ENCODE data around the gene MYO3B.
"Not testable (repeated sequence)": the region's sequence is repeated elsewhere in the genome, so short reads cannot be mapped to it uniquely, and the experiment has no call there.

MYO3B gene

DNA sequence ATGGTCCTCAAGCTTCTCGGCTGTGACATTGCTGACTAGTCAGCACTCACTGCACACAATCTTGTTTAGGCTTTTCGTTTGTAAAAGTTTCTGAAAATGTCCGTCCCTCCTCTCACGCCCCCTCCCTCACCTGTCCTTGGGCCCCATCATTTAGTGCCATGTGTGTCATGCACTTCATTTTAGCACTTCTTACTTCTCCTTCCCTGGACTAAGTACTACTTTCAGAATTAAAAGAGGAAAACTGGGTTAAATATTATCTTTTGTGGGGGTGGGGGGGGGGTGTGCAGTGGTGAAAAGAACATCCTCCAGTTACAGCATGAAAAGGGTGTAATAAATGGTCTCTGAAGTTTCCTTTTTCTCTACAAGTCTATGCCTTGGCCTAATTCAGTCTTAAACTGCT, 355.2 kb downstream of the MYO3B start:
- in situ Hi-C loops (cut with HindIII; ENCODE audit: low sequenced_read_pairs): no loop called here

DNA sequence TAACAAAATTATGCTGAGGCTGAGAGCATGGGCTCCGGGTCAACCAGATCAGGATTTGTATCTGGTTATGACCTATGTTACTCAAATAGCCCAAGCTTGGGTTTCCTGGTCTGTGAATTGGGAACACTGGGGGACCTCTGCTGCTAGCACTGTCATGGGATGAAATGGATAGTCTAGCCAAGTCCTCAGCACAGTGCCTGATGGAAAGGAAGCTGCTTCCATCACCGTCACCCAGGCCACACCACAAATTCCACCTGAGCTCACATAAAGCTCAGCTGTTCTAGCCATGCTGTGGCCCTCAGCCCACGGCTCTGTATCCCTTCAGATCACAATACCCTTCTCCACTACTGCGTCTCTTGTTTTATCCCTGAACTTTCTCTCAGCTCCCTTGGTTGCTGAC, 357.6 kb downstream of the MYO3B start:
- in situ Hi-C loops (cut with HindIII; ENCODE audit: low sequenced_read_pairs): no loop called here

DNA sequence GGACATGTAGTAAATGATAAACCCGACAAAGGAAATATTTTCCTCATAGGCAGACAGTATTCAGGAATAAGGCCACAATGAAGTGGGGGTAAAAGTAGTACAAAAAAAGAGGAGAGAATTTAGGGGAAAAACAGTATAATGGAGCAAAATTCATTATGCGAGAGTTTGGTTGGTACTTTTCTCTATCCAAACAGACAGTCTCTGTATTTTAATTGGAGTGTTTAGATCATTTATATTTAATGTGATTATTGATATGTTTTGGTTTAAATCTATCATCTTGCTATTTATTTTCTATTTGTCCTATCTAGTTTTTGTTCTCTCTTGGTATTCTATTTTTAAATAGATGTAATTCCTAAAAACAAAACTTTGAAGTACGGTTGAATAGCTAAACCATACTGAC, 366.9 kb downstream of the MYO3B start:
- in situ Hi-C loops (cut with HindIII; ENCODE audit: low sequenced_read_pairs): no loop called here

DNA sequence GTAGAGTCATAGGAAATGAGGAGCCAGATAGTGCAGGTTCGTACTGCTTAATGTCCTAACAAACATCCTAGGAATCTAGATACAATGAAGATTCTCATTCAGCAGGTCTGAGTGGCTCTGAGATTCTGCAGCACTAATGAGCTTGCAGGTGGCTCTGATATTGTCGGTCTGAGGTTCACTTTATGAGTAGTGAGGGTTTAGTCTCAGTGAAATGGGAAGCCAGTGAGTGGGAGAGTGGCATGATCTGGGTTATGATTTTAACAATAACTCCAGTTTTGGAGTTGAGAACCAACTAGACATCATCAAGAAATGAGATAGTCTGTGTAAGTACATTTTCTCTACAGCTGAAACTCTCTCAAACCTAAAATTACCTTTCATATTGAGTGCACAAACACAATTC, 370.4 kb downstream of the MYO3B start:
- in situ Hi-C loops (cut with HindIII; ENCODE audit: low sequenced_read_pairs): no loop called here

DNA sequence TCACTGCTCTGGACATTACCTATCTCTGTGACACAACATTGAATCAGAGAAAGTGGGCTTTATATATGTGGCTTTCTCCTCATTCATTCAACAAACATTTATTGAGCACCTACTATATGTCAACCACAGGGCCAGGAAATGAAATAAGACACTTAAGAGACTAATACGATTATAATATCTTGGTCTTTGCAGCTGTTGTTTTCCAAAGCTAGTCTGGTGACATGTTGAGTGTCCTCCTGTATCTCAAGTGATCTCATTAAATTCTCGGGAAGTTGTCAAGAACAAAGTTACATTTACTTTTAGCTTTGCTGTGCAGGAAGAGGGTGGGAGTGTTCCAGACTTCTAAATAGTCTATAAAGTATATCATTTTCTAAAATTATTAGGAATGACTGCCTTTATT, 372.6 kb downstream of the MYO3B start:
- in situ Hi-C loops (cut with HindIII; ENCODE audit: low sequenced_read_pairs): no loop called here

DNA sequence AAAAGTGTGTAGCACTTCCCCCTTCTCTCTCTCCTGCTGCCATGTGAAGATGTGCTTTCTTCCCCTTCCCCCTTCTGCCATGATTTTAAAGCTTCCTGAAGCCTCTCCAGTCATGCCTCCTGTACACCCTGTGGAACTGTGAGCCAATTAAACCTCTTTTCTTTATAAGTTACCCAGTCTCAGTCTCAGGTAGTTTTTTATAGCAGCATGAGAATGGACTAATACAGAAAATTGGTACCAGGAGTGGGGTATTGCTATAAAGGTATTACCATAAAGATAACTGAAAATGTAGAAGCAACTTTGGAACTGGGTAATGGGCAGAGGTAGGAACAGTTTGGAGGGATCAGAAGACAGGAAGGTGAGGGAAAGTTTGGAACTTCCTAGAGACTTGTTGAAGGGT, 374.0 kb downstream of the MYO3B start:
- in situ Hi-C loops (cut with HindIII; ENCODE audit: low sequenced_read_pairs): not testable (repeated sequence)

DNA sequence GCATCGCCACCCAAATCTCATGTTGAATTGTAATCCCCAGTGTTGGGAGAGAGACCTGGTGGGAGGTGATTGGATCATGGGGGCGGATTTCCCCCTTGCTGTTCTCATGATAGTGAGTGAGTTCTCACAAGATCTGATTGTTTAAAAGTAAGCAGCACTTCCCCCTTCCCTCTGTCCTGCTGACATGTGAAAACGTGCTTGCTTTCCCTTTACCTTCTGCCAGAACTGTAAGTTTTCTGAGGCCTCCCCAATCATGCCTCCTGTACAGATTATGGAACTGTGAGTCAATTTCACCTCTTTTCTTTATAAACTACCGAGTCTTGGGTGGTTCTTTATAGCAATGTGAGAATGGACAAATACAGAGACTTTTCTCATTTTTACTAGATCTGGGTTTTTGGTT, 375.8 kb downstream of the MYO3B start:
- in situ Hi-C loops (cut with HindIII; ENCODE audit: low sequenced_read_pairs): no loop called here

DNA sequence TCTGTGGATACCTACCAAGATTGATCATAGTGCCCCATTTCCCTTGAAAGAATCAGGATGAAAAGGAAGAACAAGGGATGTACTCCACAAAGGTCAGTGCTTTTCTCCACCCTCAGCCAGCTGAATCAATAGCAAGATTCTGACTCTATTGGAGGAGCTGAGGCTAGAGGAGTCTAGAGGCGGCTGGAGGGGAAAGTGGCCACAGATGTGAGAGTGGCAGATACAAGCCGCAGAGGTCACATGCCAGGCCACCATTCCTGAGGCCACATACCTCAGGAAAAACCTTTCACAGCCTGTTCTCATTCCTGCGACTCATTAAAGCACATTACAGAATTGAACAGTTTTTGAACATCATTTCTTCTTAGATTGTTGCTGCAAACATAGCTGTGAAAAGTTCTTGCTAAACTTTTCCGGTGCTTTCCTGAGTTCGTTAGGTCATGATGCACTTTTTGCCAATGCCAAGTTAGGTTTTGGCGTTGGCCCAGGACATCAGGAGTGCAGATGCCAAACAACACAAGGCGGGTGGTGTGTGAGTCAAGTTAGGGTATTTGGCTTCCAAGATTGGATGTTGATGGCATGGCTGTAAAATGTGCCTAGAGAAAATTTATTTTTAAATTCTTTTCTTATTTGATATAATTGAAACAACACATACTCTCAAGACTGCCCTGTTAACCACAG, 376.5 kb downstream of the MYO3B start:
- in situ Hi-C loops (cut with HindIII; ENCODE audit: low sequenced_read_pairs): no loop called here

DNA sequence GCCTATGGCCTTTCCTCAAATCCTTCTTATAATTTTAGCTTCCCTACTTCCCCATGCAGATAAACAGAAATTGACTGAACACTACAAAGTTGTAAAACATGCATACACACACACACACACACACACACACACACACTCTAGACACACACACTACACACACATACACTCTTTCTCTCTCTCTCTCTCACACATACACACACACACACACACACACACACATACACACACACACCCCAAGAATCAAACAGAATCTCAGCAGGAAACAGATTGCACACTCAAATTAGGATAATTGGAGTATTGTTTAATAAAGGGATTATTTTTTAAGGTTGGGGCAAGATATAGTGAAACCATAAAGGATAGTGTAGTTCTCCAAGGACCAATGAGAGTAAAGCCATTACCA, 385.0 kb downstream of the MYO3B start:
- in situ Hi-C loops (cut with HindIII; ENCODE audit: low sequenced_read_pairs): no loop called here

DNA sequence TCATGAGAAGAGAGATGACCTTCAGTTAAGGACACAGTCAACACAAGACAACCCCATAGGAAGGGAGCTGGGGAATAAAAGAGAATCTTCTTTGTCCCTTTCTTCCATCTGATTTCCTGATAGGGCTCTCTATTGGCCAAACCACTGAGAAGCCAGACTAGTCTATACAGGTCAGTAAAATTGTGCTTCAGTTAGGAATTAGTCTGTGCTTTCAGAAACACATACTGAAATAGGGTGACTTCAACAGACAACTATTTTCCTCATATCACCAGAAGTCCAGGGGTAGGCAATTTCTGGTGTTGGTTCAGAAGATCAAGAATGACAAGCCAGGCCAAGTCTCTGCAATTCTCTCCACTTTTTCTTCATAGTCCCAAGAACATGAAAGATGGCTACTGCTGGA, 385.5 kb downstream of the MYO3B start:
- in situ Hi-C loops (cut with HindIII; ENCODE audit: low sequenced_read_pairs): no loop called here

DNA sequence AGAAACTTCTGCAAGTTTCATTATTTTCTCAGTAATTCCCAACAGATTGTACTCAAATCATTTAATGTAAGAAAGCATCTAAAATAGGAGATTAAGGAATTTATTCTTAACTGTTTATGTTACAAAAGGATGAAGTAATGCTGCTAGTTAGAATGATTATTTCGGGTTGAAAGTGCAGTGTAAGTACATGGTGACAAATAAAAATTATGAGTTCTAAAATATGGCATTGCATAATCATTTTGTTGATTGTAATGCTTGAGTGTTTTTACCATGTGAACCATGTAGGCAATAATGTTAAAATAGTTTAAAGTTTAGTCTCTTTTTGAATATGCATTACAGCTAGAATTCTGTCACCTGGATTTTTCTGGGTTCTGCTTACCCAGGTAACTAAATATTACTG, 388.2 kb downstream of the MYO3B start:
- in situ Hi-C loops (cut with HindIII; ENCODE audit: low sequenced_read_pairs): no loop called here

DNA sequence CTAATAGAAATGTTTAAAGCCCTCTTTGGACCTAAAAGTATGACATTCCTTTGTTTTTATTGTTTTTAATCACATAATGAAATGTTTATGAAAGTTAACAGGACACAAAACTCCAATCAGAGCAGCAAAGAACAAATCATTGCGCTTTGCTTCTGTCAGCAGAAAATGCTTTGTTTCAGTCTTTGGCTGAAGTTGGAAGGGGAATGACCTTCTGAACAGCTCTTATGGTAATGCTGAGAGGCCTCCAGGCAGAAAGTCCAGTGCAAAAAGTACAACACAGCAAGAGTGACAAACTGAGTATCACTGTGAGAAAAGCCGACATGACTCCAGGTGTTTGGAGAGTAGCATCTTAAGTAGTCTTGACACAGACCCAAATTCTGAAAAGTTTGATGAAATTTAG, 389.5 kb downstream of the MYO3B start:
- in situ Hi-C loops (cut with HindIII; ENCODE audit: low sequenced_read_pairs): no loop called here

DNA sequence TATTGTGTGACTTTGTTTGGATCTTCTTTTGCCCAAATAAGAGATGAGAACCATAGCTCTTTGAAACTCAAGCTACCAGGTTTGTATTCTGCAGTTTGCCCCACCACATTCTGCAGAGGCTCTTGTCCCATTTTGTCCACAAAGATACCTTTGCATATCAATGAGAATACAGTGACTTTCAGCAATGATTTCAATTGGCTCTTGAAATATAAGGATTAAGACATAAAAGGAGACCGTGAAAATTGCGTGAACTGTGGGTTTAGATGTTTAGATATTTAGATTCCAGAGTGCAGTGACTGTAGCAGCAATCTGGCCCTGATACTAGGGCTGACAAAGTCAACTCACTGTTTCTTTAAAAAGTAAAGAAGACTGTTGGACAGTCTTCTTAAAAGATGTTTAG, 390.6 kb downstream of the MYO3B start:
- in situ Hi-C loops (cut with HindIII; ENCODE audit: low sequenced_read_pairs): no loop called here

DNA sequence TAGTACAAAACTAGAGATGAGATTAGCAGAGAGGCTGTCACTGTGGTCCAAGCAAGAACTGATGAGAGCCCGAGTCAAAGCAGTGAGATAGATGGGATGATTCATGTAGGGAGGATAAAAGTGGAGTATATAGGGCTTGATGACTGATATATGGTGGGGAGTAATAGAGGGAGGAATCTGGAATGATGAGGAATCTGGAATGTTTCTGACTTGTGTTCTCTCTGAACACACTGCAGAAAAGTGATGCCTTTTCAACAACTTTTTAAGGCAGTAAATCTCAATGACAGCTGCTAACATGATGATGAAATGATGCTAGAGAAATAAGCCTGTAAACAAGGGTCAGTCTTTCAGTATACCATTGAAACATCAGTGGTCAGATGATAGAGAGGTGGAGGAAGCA, 393.7 kb downstream of the MYO3B start:
- in situ Hi-C loops (cut with HindIII; ENCODE audit: low sequenced_read_pairs): no loop called here

DNA sequence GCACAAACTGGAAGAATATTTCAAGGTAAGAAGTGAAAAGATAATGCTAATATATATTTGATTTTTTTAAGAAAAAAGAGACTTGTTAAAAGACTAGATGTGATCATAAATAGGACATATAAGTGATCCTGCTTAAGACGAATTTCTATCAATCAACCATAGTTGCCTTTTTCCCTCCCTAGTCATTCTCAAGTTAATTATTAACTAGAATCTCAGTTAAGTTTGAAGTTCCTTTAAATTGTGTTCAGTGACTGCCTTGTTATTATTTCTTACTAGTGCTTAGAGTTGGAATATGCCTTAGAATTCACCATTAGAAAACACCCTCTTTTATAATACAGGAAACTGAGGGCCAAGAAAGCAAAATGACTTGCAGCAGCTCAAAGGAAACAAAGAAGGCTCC, 395.7 kb downstream of the MYO3B start:
- in situ Hi-C loops (cut with HindIII; ENCODE audit: low sequenced_read_pairs): no loop called here

DNA sequence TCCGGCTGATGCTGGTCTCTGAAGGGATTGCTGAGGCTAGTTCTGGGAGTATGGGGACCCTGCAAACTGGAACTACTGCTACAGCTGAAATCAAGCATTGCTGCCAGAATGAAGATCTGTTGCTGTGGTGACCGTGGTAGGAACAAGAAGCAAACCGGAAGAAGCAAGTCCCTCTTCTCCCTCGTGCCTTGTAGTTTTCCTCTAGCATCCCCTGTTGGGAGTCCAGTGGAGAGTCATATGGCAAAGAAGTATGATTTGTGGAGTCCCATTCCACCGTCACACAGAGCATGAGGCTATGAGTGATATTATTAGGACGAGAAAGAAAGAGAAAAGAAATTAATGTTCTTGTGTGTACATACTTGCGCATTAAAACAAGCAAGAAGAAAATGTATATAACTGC, 398.3 kb downstream of the MYO3B start:
- in situ Hi-C loops (cut with HindIII; ENCODE audit: low sequenced_read_pairs): no loop called here

DNA sequence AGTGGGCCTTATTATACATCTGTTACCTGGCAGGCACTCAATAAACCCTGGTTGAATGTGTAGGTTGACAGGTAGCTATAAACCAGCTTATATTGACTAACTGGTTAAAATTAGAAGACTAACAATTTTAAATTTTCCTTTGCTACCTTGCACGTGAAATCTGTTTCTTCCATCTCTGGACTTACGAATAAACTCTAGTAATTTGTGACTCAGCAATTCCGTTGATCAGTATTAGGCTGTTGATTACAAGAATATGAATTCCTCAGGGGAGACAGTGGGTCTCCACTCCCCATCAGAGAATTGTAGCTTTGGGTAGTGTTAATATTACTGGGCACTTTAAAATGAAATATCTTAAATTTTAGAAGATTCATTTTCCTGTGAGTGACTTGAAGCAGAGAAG, 399.4 kb downstream of the MYO3B start:
- in situ Hi-C loops (cut with HindIII; ENCODE audit: low sequenced_read_pairs): no loop called here

DNA sequence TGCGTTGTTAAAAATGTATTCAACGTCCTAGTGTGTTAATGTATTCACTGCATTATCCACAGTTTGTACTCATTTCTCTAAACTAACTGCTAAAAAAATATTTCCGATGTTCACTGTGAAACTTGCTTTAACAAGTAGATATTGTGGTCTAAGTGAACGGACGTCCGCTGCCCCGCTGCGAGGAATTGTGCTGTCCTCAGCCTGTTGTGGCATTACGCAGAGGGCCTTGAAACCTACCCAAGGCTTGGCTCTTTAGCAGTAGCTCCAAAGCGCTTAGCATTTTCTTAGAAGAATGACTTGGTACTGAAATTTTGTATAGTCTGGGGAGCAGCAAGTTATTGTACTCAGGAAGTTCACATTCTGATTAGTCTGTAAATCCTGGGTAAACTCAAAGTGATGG, 400.7 kb downstream of the MYO3B start:
- in situ Hi-C loops (cut with HindIII; ENCODE audit: low sequenced_read_pairs): no loop called here

DNA sequence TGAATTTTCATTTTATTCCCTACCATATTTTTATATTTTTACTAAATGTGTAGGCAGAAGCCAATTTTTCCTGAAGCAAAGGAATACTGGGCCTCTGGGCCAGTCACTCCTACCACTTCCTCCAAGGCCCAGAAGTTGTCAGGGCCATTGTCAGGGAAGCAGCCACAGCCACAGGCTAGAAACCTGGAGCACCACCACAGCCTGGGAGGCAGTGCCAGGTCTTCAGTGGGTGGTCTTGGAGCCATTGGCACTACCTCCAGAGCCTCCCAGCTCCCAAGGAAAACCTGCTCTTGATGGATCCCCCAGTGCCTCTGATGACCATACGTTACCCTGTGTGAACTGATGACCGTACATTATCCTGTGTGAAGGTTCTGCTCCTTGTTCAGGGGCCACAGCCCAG, 401.6 kb downstream of the MYO3B start:
- in situ Hi-C loops (cut with HindIII; ENCODE audit: low sequenced_read_pairs): no loop called here

DNA sequence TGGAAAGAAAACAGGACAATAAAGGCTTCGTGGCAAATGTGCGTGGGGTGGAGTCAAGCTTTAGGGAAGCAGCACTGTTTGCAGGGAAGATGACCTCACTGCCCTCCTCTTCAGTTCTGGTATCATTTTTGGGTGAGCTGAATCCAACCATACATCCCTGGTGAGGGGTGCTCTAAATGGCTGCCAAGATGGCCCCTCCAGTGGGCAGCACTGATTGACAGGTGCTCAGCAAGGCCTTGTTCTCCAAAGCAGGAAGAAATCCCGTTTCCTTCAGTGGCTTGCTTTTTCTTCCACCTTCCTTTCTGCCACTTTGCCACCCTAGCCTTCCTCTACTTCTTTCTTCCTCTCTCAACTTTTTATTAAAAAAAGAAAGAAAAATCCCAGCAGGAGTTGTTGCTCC, 404.4 kb downstream of the MYO3B start:
- in situ Hi-C loops (cut with HindIII; ENCODE audit: low sequenced_read_pairs): loop anchor here (10.0 kb wide), 1 partner anchor 52 kb away; no protein-coding TSS in a partner anchor

DNA sequence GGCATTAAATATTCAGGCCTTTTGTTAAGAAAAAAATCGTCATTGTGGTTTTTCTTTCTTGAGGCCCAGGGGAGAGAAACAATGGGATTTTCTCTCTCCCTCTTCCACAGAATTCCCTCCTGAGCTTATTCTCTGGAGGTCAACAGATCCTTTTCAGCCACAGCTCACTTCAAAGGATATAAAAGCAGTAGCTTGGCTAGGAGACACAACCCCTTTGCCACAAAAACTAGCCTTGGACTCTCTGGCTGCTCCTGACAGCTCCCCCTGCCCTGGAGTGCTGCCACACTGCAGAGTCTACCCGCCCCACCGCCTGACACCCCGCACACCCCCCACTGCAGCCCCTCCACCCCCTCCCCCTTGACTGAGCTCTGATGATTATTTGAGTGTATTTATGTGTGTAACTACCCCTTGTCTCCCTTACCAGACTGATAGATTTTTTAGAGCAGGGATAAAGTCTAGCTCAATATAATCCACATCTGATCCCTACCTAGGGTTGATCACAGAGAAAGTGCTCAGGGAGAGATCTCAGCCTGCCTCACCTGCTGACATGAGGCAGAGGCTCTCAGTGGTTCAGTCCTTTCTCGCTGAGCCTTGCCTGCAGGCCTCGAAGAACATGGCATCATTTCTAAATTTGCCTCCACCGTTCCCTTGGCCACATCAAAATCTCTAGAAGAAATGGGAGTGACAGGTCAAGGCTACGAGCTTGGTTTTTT, 405.0 kb downstream of the MYO3B start:
- in situ Hi-C loops (cut with HindIII; ENCODE audit: low sequenced_read_pairs): loop anchor here (10.0 kb wide), 1 partner anchor 52 kb away; no protein-coding TSS in a partner anchor

DNA sequence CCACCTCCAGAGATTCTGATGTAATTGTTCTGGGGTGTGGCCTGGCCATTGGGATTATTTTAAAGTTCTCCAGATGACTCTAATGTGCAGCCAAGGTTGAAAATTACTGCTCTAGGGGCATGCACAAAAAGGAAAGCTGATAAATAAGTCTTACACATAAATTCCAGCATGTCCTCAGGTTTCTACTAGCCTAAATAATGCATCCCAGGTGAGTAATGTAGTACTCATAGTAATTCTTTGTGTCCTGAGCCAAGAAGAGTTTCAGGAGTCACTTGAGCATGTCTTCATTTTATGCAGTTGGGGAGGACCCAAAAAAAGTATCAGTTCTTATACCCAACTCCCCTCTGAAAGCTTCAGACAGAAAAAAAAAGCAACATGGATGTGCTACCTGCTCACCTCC, 407.1 kb downstream of the MYO3B start:
- in situ Hi-C loops (cut with HindIII; ENCODE audit: low sequenced_read_pairs): loop anchor here (10.0 kb wide), 1 partner anchor 50 kb away; no protein-coding TSS in a partner anchor
